Measurements from ENCODE around the gene PPP2R5D.

PPP2R5D gene

GRCh38 chr6:42978839-42979522, 5.4 kb upstream of the PPP2R5D start, which contains the start of gene PEX6:
TSS of gene PEX6 (minus strand) at chr6:42979181. CDS start at chr6:42979150, 31 bp downstream.
- peaks cover 42% of the 10 kb centered on the region for H3K4me1 ChIP-seq (ENCODE audit: insufficient read depth, low read length)
- peaks cover 2% of the 10 kb centered on the region for H3K36me3 ChIP-seq (ENCODE audit: insufficient read depth, low read length)
- peak within 1 kb of the TSS; percentile 93 for H3K9ac ChIP-seq (ENCODE audit: low read depth, low read length)
- H3K27me3 ChIP-seq (ENCODE audit: insufficient read depth, low read length, poor library complexity): no peaks in the 10 kb centered on the region
- TF ChIP-seq EZH2 (IDR thresholded peaks at IDR 0.05; ENCODE audit: borderline replicate concordance, low read depth, low read length, severe bottlenecking) (no peak), CTCF (IDR thresholded peaks at IDR 0.05; ENCODE audit: borderline replicate concordance, extremely low read depth, low read length, poor library complexity, severe bottlenecking) (no peak)
- H3K27ac ChIP-seq (ENCODE audit: low read length): peak within 1 kb of the TSS; percentile 87
- H2AFZ ChIP-seq (ENCODE audit: low read depth, low read length): peak within 1 kb of the TSS; percentile 87
- H4K20me1 ChIP-seq (ENCODE audit: insufficient read depth, low read length): peaks cover 6% of the 10 kb centered on the region; the same call in 1 of the 2 replicates
- peak; percentile 97 for DNase-seq
- peaks cover 37% of the 10 kb centered on the region for H3K79me2 ChIP-seq (ENCODE audit: insufficient read depth, low read length)
- H3K9me3 ChIP-seq (ENCODE audit: insufficient read depth, low read length, severe bottlenecking): no peaks in the 10 kb centered on the region
- ATAC-seq (ENCODE audit: insufficient read depth, low read depth): peak; percentile 94
- H3K4me2 ChIP-seq (ENCODE audit: insufficient read depth, low read length): peak within 1 kb of the TSS; percentile 79
- peak within 1 kb of the TSS; percentile 92 to 96 for H3K4me3 ChIP-seq (ENCODE audit: low read depth in 1 of 2, low read length in 2 of 2)

- no peaks in the 10 kb centered on the region for H3K27me3 ChIP-seq (ENCODE audit: insufficient read depth, low read length, poor library complexity)
- peaks cover 6% of the 10 kb centered on the region; the same call in 1 of the 2 replicates for H4K20me1 ChIP-seq (ENCODE audit: insufficient read depth, low read length)
- H3K36me3 ChIP-seq (ENCODE audit: insufficient read depth, low read length): no peaks in the 10 kb centered on the region; the same call in 1 of the 2 replicates
- peaks cover 39% of the 10 kb centered on the region for H3K79me2 ChIP-seq (ENCODE audit: insufficient read depth, low read length)
- H3K9ac ChIP-seq (ENCODE audit: low read depth, low read length): peak overlapping the region; percentile 93
- H3K4me2 ChIP-seq (ENCODE audit: insufficient read depth, low read length): peak overlapping the region; percentile 79
- H3K27ac ChIP-seq (ENCODE audit: low read length): peak overlapping the region; percentile 87
- TF ChIP-seq EZH2 (IDR thresholded peaks at IDR 0.05; ENCODE audit: borderline replicate concordance, low read depth, low read length, severe bottlenecking) (no peak), CTCF (IDR thresholded peaks at IDR 0.05; ENCODE audit: borderline replicate concordance, extremely low read depth, low read length, poor library complexity, severe bottlenecking) (no peak)
- no peaks in the 10 kb centered on the region for H3K9me3 ChIP-seq (ENCODE audit: insufficient read depth, low read length, severe bottlenecking)
- ATAC-seq (ENCODE audit: insufficient read depth, low read depth) (peak; percentile 3), DNase-seq (no peak)
- peaks cover 42% of the 10 kb centered on the region for H3K4me1 ChIP-seq (ENCODE audit: insufficient read depth, low read length)
- H3K4me3 ChIP-seq (ENCODE audit: low read depth in 1 of 2, low read length in 2 of 2): peak overlapping the region; percentile 92 to 96; a peak in 3 of 4 replicates
- H2AFZ ChIP-seq (ENCODE audit: low read depth, low read length): peak overlapping the region; percentile 87
These were observed 4.7 kb upstream of the PPP2R5D start for GRCh38 chr6:42979523-42980177.

GRCh38 chr6:42981836-42982235, 2.5 kb upstream of the PPP2R5D start:
- Histone ChIP-seq H3K9me3 (ENCODE audit: insufficient read depth, low read length, severe bottlenecking) (no peaks in the 10 kb centered on the region), H3K27ac (ENCODE audit: low read length) (no peak overlapping the region), H2AFZ (ENCODE audit: low read depth, low read length) (no peak overlapping the region), H3K4me1 (ENCODE audit: insufficient read depth, low read length) (peaks cover 57% of the 10 kb centered on the region), H4K20me1 (ENCODE audit: insufficient read depth, low read length) (peaks cover 16% of the 10 kb centered on the region; the same call in 1 of the 2 replicates), H3K36me3 (ENCODE audit: insufficient read depth, low read length) (no peaks in the 10 kb centered on the region; the same call in 1 of the 2 replicates), H3K4me2 (ENCODE audit: insufficient read depth, low read length) (no peak overlapping the region), H3K4me3 (ENCODE audit: low read depth in 1 of 2, low read length in 2 of 2) (no peak overlapping the region), H3K9ac (ENCODE audit: low read depth, low read length) (no peak overlapping the region), H3K27me3 (ENCODE audit: insufficient read depth, low read length, poor library complexity) (no peaks in the 10 kb centered on the region), H3K79me2 (ENCODE audit: insufficient read depth, low read length) (peaks cover 59% of the 10 kb centered on the region)
- TF ChIP-seq EZH2 (IDR thresholded peaks at IDR 0.05; ENCODE audit: borderline replicate concordance, low read depth, low read length, severe bottlenecking) (no peak), CTCF (IDR thresholded peaks at IDR 0.05; ENCODE audit: borderline replicate concordance, extremely low read depth, low read length, poor library complexity, severe bottlenecking) (no peak)
- no peak for DNase-seq
- no peak for ATAC-seq (ENCODE audit: insufficient read depth, low read depth)

All from DND-41 (cell line).